PFSK-1 (cell line): ENCODE measurements around the gene RIBC1.

ENCODE experiments used
- FOXP2 ChIP-seq: optimal IDR thresholded peaks from 2 replicates; pipeline ENCODE3; 2011; ENCODE audit warnings: borderline replicate concordance, control low read depth, inconsistent platforms; ENCODE audit not compliant: insufficient read depth; ENCODE audit errors: extremely low read length, extremely low read depth
- POLR2AphosphoS5 ChIP-seq: IDR thresholded peaks from 2 replicates; pipeline ENCODE4 v1.6.1; 2012; ENCODE audit warnings: low read depth, mild to moderate bottlenecking, control low read depth, low read length, moderate library complexity
- SIN3A ChIP-seq: IDR thresholded peaks from 2 replicates; pipeline ENCODE4 v1.6.1; 2012; ENCODE audit warnings: mild to moderate bottlenecking, low read length, moderate library complexity, borderline replicate concordance; ENCODE audit not compliant: insufficient read depth
- TAF1 ChIP-seq: IDR thresholded peaks from 2 replicates; pipeline ENCODE4 v1.6.1; 2012; ENCODE audit warnings: low read length, control low read depth, borderline replicate concordance; ENCODE audit not compliant: insufficient read depth

DNA sequence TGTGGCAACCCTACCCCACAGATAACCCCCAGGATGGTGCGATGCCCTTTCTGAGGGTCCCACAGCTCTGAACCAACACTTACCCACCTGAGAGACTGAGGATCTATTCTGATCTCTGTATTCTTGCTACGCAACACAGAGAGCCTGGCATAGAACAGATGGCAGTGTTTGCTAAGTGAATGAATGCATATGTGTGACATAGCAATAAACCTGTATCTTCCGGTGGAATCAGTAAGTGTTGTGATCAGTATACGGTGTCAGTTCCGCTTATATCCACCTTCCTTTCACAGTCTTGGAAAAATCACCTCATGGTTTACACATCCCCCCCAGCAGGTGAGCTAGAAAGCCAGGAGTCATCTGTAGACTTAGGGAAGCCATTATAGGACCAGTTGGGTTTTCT lies 17.4 kb downstream of the RIBC1 start:
- no peak for TF ChIP-seq POLR2AphosphoS5
- TF ChIP-seq TAF1 = no peak
- no peak for TF ChIP-seq FOXP2
- TF ChIP-seq SIN3A = no peak
